ENCODE results near the gene FAAP100. TPM values are rescaled to one million over a fixed set of nuclear protein-coding genes. Genes with fewer than 3 reads are reported as not detected.

FAAP100 gene
- 10 to 100 TPM; 20.1 to 41.7 (median 26.7) TPM for total RNA-seq

- H3K27me3 ChIP-seq: no peaks in the 10 kb centered on the region
- H3K4me3 ChIP-seq: peak within 1 kb of the TSS; percentile 85 to 96 (median 93)
- peaks cover 0 to 34% (median 21%) of the 10 kb centered on the region in 4 donors for H3K4me1 ChIP-seq
- whole genome bisulfite sequencing, 2 donors: 0 to 1% methylated on average over 12 to 31 of the region's 85 CpGs
- no peaks in the 10 kb centered on the region for H3K9me3 ChIP-seq
- peak within 1 kb of the TSS; percentile 64 to 88 (median 84) for H3K27ac ChIP-seq
- TF ChIP-seq EP300 (IDR thresholded peaks at IDR 0.05) (peak in 1 of 2 donors; percentile 78), POLR2A (IDR thresholded peaks at IDR 0.05) (peak; percentile 42 to 82)
- TF ChIP-seq, protein P1, sequence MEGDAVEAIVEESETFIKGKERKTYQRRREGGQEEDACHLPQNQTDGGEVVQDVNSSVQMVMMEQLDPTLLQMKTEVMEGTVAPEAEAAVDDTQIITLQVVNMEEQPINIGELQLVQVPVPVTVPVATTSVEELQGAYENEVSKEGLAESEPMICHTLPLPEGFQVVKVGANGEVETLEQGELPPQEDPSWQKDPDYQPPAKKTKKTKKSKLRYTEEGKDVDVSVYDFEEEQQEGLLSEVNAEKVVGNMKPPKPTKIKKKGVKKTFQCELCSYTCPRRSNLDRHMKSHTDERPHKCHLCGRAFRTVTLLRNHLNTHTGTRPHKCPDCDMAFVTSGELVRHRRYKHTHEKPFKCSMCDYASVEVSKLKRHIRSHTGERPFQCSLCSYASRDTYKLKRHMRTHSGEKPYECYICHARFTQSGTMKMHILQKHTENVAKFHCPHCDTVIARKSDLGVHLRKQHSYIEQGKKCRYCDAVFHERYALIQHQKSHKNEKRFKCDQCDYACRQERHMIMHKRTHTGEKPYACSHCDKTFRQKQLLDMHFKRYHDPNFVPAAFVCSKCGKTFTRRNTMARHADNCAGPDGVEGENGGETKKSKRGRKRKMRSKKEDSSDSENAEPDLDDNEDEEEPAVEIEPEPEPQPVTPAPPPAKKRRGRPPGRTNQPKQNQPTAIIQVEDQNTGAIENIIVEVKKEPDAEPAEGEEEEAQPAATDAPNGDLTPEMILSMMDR (IDR thresholded peaks at IDR 0.05): peak in 2 of 5 experiments; percentile 16 to 35
- H3K36me3 ChIP-seq: peaks cover 2 to 50% (median 8%) of the 10 kb centered on the region in 3 donors
- peak; percentile 48 to 58 for DNase-seq (ENCODE audit: low spot score in 2 of 2)
These were observed at the start of gene FAAP100 for GRCh38 chr17:81552244-81553017. FAAP100 (minus strand) TSS chr17:81552353; CDS start chr17:81552330, 23 bp downstream.

- no peak overlapping the region for H3K27ac ChIP-seq
- no peak overlapping the region for H3K4me3 ChIP-seq
- DNase-seq (ENCODE audit: low spot score in 2 of 2): peak in 1 of 2 donors; percentile 48
- peaks cover 0 to 89% (median 13%) of the 10 kb centered on the region in 3 donors for H3K36me3 ChIP-seq
- no peaks in the 10 kb centered on the region for H3K9me3 ChIP-seq
- no peaks in the 10 kb centered on the region for H3K27me3 ChIP-seq
- peaks cover 0 to 4% (median 0%) of the 10 kb centered on the region in 4 donors for H3K4me1 ChIP-seq
- WGBS, 2 donors: 35 to 37% methylated on average over 9 of the region's 9 CpGs
- TF ChIP-seq EP300 (IDR thresholded peaks at IDR 0.05) (no peak), POLR2A (IDR thresholded peaks at IDR 0.05) (no peak)
- TF ChIP-seq, protein P1 (IDR thresholded peaks at IDR 0.05): peak; percentile 58 to 78 (median 72)
These were observed 49.5 kb upstream of the FAAP100 start for GRCh38 chr17:81601525-81602120.

- no peaks in the 10 kb centered on the region for H3K9me3 ChIP-seq
- H3K4me1 ChIP-seq: peaks cover 0 to 4% (median 0%) of the 10 kb centered on the region in 4 donors
- TF ChIP-seq EP300 (IDR thresholded peaks at IDR 0.05): no peak
- TF ChIP-seq, protein P1 (IDR thresholded peaks at IDR 0.05): no peak
- H3K36me3 ChIP-seq: peaks cover 0 to 89% (median 9%) of the 10 kb centered on the region in 3 donors
- no peaks in the 10 kb centered on the region for H3K27me3 ChIP-seq
- 64 to 67% methylated on average over 10 of the region's 10 CpGs for WGBS, 2 donors
- DNase-seq (ENCODE audit: low spot score in 2 of 2): no peak
- H3K27ac ChIP-seq: no peak overlapping the region
- no peak overlapping the region for H3K4me3 ChIP-seq
These were observed 47.8 kb upstream of the FAAP100 start for GRCh38 chr17:81599719-81600486.

- no peaks in the 10 kb centered on the region for H3K9me3 ChIP-seq
- no peaks in the 10 kb centered on the region for H3K27me3 ChIP-seq
- TF ChIP-seq POLR2A (IDR thresholded peaks at IDR 0.05) (no peak), EP300 (IDR thresholded peaks at IDR 0.05) (no peak)
- TF ChIP-seq, protein P1 (IDR thresholded peaks at IDR 0.05): no peak
- WGBS, 2 donors: 89 to 91% methylated on average over 11 of the region's 11 CpGs
- DNase-seq (ENCODE audit: low spot score in 2 of 2): no peak
- peaks cover 0 to 97% (median 14%) of the 10 kb centered on the region in 3 donors for H3K36me3 ChIP-seq
- no peak overlapping the region for H3K27ac ChIP-seq
- no peak overlapping the region for H3K4me3 ChIP-seq
- H3K4me1 ChIP-seq: no peaks in the 10 kb centered on the region
These were observed 41.1 kb upstream of the FAAP100 start for GRCh38 chr17:81593105-81593871.

All from tibial nerve (tissue), 4 donors.